B cell (primary cell): Measurements from ENCODE around the gene ZBTB47. TPM values are rescaled to one million over a fixed set of nuclear protein-coding genes. Genes with fewer than 3 reads are reported as not detected.

Experiments
- ATAC-seq: fragments of 200-7000 bp; cut with Tn5 transposase; one replicate; pipeline ENCODE4 v1.10.0; 2021; ENCODE audit warnings: low read depth, mild to moderate bottlenecking, moderate number of reproducible peaks, moderate library complexity
- CTCF ChIA-PET: fragments of 350-600 bp; sonication (Branson Sonifier 250); formaldehyde crosslinking; loops from one replicate; lab custom pipeline; 2021; ENCODE audit warnings: antibody characterized with exemption, inconsistent platforms; lab: Charles Lee
- POLR2A ChIA-PET: fragments of 350-600 bp; sonication (Branson Sonifier 250); formaldehyde crosslinking; loops from one replicate; lab custom pipeline; 2021; ENCODE audit warnings: antibody characterized with exemption; lab: Charles Lee
- DNase-seq: peaks from one replicate; pipeline ENCODE4 v3.0.0; 2013
- H2AFZ ChIP-seq: 2 replicates; pipeline ENCODE4 v1.6.1; 2012; ENCODE audit warnings: mild to moderate bottlenecking, low read depth, low read length; ENCODE audit not compliant: insufficient read depth, poor library complexity, severe bottlenecking
- H3K27ac ChIP-seq, 2 donors: 1 replicate in 1 of 2; 2 replicates in 1 of 2; pipeline ENCODE4 v1.5.1; 2012 to 2013; ENCODE audit warnings: low read length in 2 of 2, mild to moderate bottlenecking in 2 of 2, moderate library complexity in 1 of 2
- H3K27me3 ChIP-seq, 4 experiments: fragments of 200-600 bp in 1 of 4; sonication (generic) in 1 of 4; replicated peaks in 1 of 4; 1 replicate in 2 of 4; 2 replicates in 2 of 4; pipeline versions ENCODE4 v1.6.1 to v1.7.0; 2013 to 2016; ENCODE audit warnings: low read length in 3 of 4, mild to moderate bottlenecking in 2 of 4, mixed read lengths in 1 of 4, moderate library complexity in 1 of 4; ENCODE audit not compliant: insufficient read depth in 4 of 4, control insufficient read depth in 3 of 4; ENCODE audit errors: control extremely low read depth in 1 of 4
- H3K36me3 ChIP-seq, 2 experiments: replicated peaks in 1 of 2; 1 replicate in 1 of 2; 2 replicates in 1 of 2; pipeline versions ENCODE4 v1.6.1 to v1.7.1; 2013; ENCODE audit warnings: low read length in 1 of 2; ENCODE audit not compliant: insufficient read depth in 2 of 2, control insufficient read depth in 1 of 2; ENCODE audit errors: control extremely low read depth in 1 of 2, extremely low read depth in 1 of 2
- H3K4me1 ChIP-seq, 2 donors: fragments of 200-600 bp in 1 of 2; sonication (generic) in 1 of 2; 1 replicate in 1 of 2; 2 replicates in 1 of 2; pipeline versions ENCODE4 v1.5.1 to v1.6.1; 2013 to 2017; ENCODE audit warnings: low read length in 2 of 2; ENCODE audit not compliant: control insufficient read depth in 2 of 2, insufficient read depth in 2 of 2
- H3K4me2 ChIP-seq: replicated peaks from 2 replicates; pipeline ENCODE3; 2012; ENCODE audit warnings: mild to moderate bottlenecking, low read depth, low read length; ENCODE audit not compliant: poor library complexity, severe bottlenecking
- H3K4me3 ChIP-seq, 5 experiments: fragments of 200-600 bp in 1 of 5; sonication (generic) in 1 of 5; 1 replicate in 3 of 5; 2 replicates in 2 of 5; pipeline versions ENCODE4 v1.5.1 to v1.7.0; 2011 to 2016; ENCODE audit warnings: low read length in 4 of 5, mild to moderate bottlenecking in 4 of 5, low read depth in 2 of 5, control low read depth in 1 of 5, moderate library complexity in 1 of 5; ENCODE audit not compliant: insufficient read depth in 1 of 5; ENCODE audit errors: control extremely low read depth in 1 of 5, extremely low read depth in 1 of 5
- H3K79me2 ChIP-seq: fragments of 200-600 bp; sonication (generic); one replicate; pipeline ENCODE4 v1.6.0; 2016; ENCODE audit warnings: low read length; ENCODE audit not compliant: control insufficient read depth, insufficient read depth
- H3K9ac ChIP-seq: fragments of 200-600 bp; sonication (generic); 2 replicates; pipeline ENCODE4 v1.6.1; 2017; ENCODE audit warnings: mild to moderate bottlenecking, low read length, moderate library complexity
- H3K9me3 ChIP-seq, 3 donors: one replicate each; pipeline versions ENCODE4 v1.6.1 to v1.7.1; 2013; ENCODE audit warnings: low read length in 2 of 3; ENCODE audit not compliant: control insufficient read depth in 2 of 3, insufficient read depth in 1 of 3; ENCODE audit errors: control extremely low read depth in 1 of 3
- H4K20me1 ChIP-seq: 2 replicates; pipeline ENCODE4 v1.6.0; 2012; ENCODE audit warnings: mild to moderate bottlenecking, low read length; ENCODE audit not compliant: insufficient read depth, control insufficient read depth, poor library complexity, severe bottlenecking
- H3K27ac Mint-ChIP-seq: one replicate; pipeline ENCODE4 v1.8.0; 2021; ENCODE audit warnings: mixed read lengths
- H3K27me3 Mint-ChIP-seq: one replicate; pipeline ENCODE4 v1.8.0; 2021; ENCODE audit warnings: mixed read lengths
- H3K4me1 Mint-ChIP-seq: one replicate; pipeline ENCODE4 v1.8.0; 2021; ENCODE audit warnings: mixed read lengths
- H3K4me3 Mint-ChIP-seq: one replicate; pipeline ENCODE4 v1.8.0; 2021; ENCODE audit warnings: mixed read lengths
- H3K9me3 Mint-ChIP-seq: one replicate; pipeline ENCODE4 v1.8.0; 2022; ENCODE audit warnings: mixed read lengths; ENCODE audit not compliant: insufficient read depth
- CTCF ChIP-seq: fragments of 200-600 bp; IDR thresholded peaks from one replicate; pipeline ENCODE4 v1.8.0; 2022; ENCODE audit warnings: antibody characterized with exemption, mild to moderate bottlenecking
- EZH2 ChIP-seq: IDR thresholded peaks from 2 replicates; pipeline ENCODE4 v1.6.1; 2012; ENCODE audit warnings: borderline replicate concordance, low read depth, mild to moderate bottlenecking, moderate library complexity, low read length; ENCODE audit not compliant: insufficient read depth, poor library complexity, severe bottlenecking
- WGBS: methylation state at CpG from one replicate; pipeline ENCODE4 v1.1.5; 2013; ENCODE audit warnings: missing lambda C conversion rate; ENCODE audit not compliant: insufficient coverage; 5-methylcytosine and 5-hydroxymethylcytosine counted together
- intact Hi-C: fragments of 100-400 bp; cut with micrococcal nuclease; formaldehyde crosslinking; loops from one replicate; pipeline ENCODE4 v1.10.0; 2022
- polyA plus RNA-seq: library from polyadenylated mRNA; depleted of rRNA; stranded (reverse); fragments of >200 nt; gene quantifications from 2 replicates; pipeline ENCODE4 v1.2.3, GENCODE V29; 2012
- total RNA-seq, 2 donors: library from RNA; stranded (reverse); fragments of 120-200 nt in 1 of 2; gene quantifications; 1 replicate in 1 of 2; 2 replicates in 1 of 2; pipeline versions ENCODE4 v1.2.3 to v1.2.4, GENCODE V29; 2013 to 2022

ZBTB47 gene
- total and polyA plus RNA-seq, 2 donors (not counting 1 experiment from before 2014, with no cell fraction given) = 0.34 to 1.6 TPM

- CTCF ChIA-PET = interaction anchor here (1.0 kb wide), 2 partner anchors 80 to 84 kb away, joined by 3 read pairs; partner anchors contain the start of gene SEC22C
- no peak overlapping the region for H3K4me2 ChIP-seq
- H4K20me1 ChIP-seq = no peaks in the 10 kb centered on the region
- no peak overlapping the region for H2AFZ ChIP-seq
- H3K9ac ChIP-seq = no peak overlapping the region
- Mint-ChIP-seq H3K27me3 (no peaks in the 10 kb centered on the region), H3K4me1 (peaks cover 13% of the 10 kb centered on the region), H3K4me3 (no peak overlapping the region), H3K27ac (no peak overlapping the region), H3K9me3 (no peaks in the 10 kb centered on the region)
- ATAC-seq (no peak), DNase-seq (no peak)
- POLR2A ChIA-PET = no interaction called here
- no peak for TF ChIP-seq EZH2
- TF ChIP-seq CTCF = no peak
- H3K36me3 ChIP-seq = no peaks in the 10 kb centered on the region
- WGBS = 88% methylated on average over 8 of the region's 8 CpGs
- intact Hi-C loops = no loop called here
- no peak overlapping the region for H3K4me3 ChIP-seq
- no peaks in the 10 kb centered on the region for H3K27me3 ChIP-seq
- no peak overlapping the region for H3K27ac ChIP-seq
- H3K79me2 ChIP-seq = no peaks in the 10 kb centered on the region
- peaks cover 13 to 22% of the 10 kb centered on the region in 2 donors for H3K4me1 ChIP-seq
- H3K9me3 ChIP-seq = peaks cover 0 to 8% (median 0%) of the 10 kb centered on the region in 3 donors
These were observed 12.5 kb downstream of the ZBTB47 start for GRCh38 chr3:42666022-42666421.

GRCh38 chr3:42666577-42666998, 13.1 kb downstream of the ZBTB47 start:
- TF ChIP-seq EZH2 = no peak
- H3K79me2 ChIP-seq = no peaks in the 10 kb centered on the region
- no peak overlapping the region for H3K4me3 ChIP-seq
- ChIA-PET CTCF (interaction anchor here (1.0 kb wide), 2 partner anchors 79 to 85 kb away, joined by 3 read pairs; partner anchors contain the start of gene SEC22C), POLR2A (no interaction called here)
- H3K36me3 ChIP-seq = no peaks in the 10 kb centered on the region
- H3K4me1 ChIP-seq = peaks cover 13 to 22% of the 10 kb centered on the region in 2 donors
- Mint-ChIP-seq H3K27me3 (no peaks in the 10 kb centered on the region), H3K4me1 (peaks cover 13% of the 10 kb centered on the region), H3K9me3 (no peaks in the 10 kb centered on the region), H3K4me3 (no peak overlapping the region), H3K27ac (no peak overlapping the region)
- H2AFZ ChIP-seq = no peak overlapping the region
- ATAC-seq = no peak
- DNase-seq = no peak
- no peak overlapping the region for H3K9ac ChIP-seq
- H3K27ac ChIP-seq = no peak overlapping the region
- H3K9me3 ChIP-seq = peaks cover 0 to 8% (median 1%) of the 10 kb centered on the region in 3 donors
- no peak overlapping the region for H3K4me2 ChIP-seq
- 91% methylated on average over 4 of the region's 4 CpGs for WGBS
- H3K27me3 ChIP-seq = no peaks in the 10 kb centered on the region
- intact Hi-C loops = no loop called here
- H4K20me1 ChIP-seq = no peaks in the 10 kb centered on the region
